Measurements from ENCODE around the gene MYO1E.

- no peak for TF ChIP-seq POLR2AphosphoS5 (IDR thresholded peaks at IDR 0.05; ENCODE audit: borderline replicate concordance, low read depth, low read length)
- TF ChIP-seq EZH2 (IDR thresholded peaks at IDR 0.05): no peak
Observed at GRCh38 chr15:59410391-59410896, 37.8 kb upstream of the MYO1E start.
